ENCODE data around the gene KCTD15.
A peak's percentile ranks its signal among the peaks of the same experiment; 100 is the strongest.
"Not testable (repeated sequence)": the region's sequence is repeated elsewhere in the genome, so short reads cannot be mapped to it uniquely, and the experiment has no call there.

Gene KCTD15

GRCh38 chr19:33815380-33816340 is 19.0 kb downstream of the KCTD15 start:
- peak; percentile 40 for DNase-seq

DNA sequence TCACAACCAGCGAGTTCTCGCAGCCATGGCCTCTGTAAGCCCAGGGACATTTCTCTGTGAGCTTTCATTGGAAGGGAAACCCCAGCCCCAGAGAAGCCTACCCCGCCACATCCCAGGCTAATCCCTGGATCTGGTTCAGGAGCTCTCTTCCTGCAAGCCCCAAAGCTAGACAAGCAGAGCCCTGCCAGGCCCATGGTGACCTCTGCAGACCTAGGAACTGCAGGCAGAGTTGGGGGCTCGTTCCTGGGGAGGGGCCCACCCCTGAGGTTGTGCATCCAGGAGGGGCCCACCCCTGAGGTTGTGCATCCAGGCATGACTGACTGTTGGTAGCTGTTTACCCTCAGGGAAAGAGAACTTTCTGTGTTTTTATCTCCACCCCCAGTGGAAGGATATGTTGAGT is 21.7 kb downstream of the KCTD15 start:
- DNase-seq, result no peak

DNA sequence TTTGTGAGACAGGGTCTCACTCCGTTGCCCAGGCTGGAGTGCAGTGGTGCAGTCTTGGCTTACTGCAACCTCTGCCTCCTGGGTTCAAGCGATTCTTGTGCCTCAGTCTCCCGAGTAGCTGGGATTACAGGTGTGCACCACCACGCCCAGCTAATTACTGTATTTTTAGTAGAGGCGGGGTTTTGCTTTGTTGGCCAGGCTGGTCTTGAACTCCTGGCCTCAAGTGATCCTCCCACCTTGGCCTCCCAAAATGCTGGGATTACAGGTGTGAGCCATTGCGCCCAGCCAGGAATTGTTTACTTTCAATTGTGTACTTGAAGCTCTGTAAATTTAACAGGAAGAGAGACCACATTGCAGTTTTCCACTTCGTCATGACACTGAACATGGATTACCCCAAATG is 22.4 kb downstream of the KCTD15 start:
- DNase-seq, result not testable (repeated sequence)

GRCh38 chr19:33819506-33819879 is 22.8 kb downstream of the KCTD15 start:
- DNase-seq, result no peak

- DNase-seq, result peak; percentile 74
Observed at GRCh38 chr19:33819880-33820781, 23.5 kb downstream of the KCTD15 start.

- no peak for DNase-seq
Observed at GRCh38 chr19:33821871-33822270, 25.2 kb downstream of the KCTD15 start.

GRCh38 chr19:33823341-33823740 is 26.7 kb downstream of the KCTD15 start:
- no peak for DNase-seq

GRCh38 chr19:33825556-33825955 is 28.9 kb downstream of the KCTD15 start:
- no peak for DNase-seq

- no peak for DNase-seq
Observed at GRCh38 chr19:33826521-33826920, 29.9 kb downstream of the KCTD15 start.

DNA sequence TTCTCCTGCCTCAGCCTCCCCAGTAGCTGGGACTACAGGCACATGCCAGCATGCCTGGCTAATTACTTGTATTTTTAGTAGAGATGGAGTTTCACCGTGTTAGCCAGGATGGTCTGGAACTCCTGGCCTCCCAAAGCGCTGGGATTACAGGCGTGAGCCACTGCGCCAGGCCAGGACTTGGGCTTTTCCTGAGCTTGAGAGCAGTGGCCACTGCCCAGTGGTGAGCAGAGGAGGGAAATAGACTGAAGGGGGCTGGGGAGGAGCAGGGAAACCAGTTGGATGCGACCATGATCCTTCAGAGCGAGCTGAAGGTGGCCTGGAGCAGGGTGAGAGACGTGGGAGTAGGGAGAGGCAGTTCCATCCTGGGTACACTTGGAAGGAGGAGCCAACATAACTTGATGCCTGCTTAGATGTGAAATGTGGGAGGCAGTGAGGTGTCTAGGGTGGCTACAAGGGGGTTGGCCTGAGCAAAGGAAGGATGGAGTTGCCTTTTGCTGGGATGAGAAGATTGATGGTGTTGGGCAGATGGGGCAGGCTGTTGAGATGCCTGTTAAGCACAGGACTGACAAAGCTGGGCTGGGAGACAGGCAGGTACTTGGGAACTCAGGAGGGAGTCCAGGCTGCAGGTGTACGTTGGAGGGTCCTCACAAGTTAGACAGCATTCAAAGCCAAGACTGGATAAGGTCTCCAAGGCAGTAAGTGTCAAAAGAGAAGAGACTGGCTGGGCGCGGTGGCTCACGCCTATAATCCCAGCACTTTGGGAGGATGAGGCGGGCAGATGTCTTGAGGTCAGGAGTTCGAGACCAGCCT is 31.8 kb downstream of the KCTD15 start:
- DNase-seq, result no peak

DNA sequence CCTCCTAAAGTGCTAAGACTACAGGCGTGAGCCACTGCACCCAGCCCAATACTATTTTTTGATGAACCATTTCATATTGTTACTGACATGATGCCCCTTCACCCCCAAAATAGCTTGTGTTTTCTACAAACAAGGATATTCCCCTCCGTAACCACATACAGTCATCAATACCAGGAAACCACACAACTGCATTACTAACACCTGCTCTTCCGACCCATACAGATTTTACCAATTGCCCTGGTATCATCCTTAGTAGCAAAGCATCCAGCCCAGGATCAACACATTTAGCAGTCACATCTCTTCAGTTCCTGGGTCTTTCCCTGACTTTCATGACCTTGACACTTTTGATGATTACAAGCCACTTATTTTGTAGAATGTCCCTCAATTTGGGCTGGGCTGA is 33.6 kb downstream of the KCTD15 start:
- no peak for DNase-seq

- DNase-seq, result no peak
Observed at GRCh38 chr19:33831825-33832224, 35.2 kb downstream of the KCTD15 start.

DNA sequence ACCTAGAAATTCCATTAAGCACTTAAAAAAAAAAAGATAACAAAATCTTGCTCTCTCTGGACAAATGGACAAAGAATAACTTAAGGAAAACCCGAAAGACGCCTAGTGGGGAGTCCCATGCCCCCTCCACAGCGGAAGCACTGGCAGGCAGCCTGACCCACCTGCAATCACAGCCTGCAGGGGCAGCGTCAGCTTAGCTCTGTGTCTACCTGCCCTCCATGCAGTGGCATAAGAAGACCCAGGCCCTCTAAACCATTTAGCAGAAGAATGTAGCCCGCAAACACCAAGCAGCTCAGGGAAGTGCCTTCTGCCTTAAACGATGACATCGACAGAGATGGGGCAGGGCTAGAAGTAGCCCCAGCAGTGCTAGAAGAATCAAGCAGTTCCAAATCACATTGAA is 36.0 kb downstream of the KCTD15 start:
- DNase-seq, result no peak

GRCh38 chr19:33840382-33840781 is 43.7 kb downstream of the KCTD15 start:
- no peak for DNase-seq

- DNase-seq, result no peak
Observed at GRCh38 chr19:33840783-33841182, 44.1 kb downstream of the KCTD15 start.

DNA sequence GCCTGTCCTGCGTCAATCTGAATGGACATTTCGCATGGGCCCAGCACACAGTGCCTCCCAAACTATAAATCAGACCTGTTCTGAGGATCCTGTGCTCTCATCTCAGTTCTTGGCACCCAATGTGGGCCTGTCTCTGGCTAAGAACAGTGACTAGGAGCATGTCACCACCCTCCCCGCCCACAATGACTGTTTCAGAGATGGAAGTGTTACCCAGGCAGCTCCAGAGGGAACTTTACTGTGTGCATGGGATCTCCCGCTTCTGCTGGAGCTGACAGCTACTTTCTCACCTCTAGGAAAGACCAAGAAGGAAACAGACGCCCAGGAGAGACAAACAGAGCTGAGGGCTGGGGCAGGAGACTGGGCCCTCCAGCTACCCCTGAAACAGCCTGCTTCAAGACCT is 45.0 kb downstream of the KCTD15 start:
- DNase-seq, result no peak

- DNase-seq, result no peak
Observed at GRCh38 chr19:33844478-33844877, 47.8 kb downstream of the KCTD15 start.

DNA sequence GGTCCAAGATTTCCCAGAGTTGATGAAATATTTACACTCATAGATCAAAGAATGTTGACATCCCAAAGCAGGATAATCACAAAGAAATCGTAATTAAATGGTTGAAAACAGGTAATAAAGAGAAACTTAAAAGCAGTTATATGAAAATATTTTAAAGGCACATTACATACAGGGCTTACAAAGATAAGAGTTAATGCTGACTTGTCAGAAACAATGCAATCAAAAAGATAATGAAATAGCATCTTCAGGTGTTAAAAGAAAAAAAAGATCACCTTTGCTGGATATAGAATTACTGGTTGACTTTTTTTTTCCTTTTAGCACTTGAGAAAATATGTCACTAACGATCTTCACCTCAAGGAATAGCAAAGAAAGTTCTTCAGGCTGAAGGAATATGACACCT is 48.8 kb downstream of the KCTD15 start:
- DNase-seq, result no peak

DNA sequence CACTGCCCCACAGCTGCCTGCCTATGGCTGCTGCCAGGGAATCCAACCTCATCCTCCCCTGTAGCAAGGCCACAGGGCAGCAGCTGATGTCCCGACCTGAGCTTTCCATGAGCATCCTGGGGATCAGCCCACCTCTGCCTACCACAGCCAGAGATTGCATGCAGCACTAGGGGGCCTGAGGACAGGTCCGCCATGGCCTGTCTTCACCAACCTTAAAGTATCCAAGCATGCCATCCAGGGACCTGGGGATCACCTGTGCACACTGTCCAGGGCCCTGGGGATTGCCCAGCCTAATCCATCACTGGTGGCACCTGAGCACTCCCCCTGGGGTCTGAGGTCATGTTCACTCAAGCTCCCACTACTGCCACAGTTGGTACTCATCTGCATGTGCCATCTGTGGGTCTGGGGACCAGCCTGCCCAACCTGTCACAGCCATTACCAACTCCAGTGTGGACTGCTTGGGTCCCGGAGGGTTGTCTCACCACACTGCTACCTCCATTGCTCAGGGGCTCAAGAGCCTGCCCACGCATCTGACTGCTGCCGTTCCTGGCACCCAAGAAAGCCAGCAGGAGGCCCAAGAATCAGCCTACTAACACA is 53.0 kb downstream of the KCTD15 start:
- DNase-seq, result no peak

GRCh38 chr19:33859016-33859415 is 62.3 kb downstream of the KCTD15 start:
- DNase-seq, result no peak

DNA sequence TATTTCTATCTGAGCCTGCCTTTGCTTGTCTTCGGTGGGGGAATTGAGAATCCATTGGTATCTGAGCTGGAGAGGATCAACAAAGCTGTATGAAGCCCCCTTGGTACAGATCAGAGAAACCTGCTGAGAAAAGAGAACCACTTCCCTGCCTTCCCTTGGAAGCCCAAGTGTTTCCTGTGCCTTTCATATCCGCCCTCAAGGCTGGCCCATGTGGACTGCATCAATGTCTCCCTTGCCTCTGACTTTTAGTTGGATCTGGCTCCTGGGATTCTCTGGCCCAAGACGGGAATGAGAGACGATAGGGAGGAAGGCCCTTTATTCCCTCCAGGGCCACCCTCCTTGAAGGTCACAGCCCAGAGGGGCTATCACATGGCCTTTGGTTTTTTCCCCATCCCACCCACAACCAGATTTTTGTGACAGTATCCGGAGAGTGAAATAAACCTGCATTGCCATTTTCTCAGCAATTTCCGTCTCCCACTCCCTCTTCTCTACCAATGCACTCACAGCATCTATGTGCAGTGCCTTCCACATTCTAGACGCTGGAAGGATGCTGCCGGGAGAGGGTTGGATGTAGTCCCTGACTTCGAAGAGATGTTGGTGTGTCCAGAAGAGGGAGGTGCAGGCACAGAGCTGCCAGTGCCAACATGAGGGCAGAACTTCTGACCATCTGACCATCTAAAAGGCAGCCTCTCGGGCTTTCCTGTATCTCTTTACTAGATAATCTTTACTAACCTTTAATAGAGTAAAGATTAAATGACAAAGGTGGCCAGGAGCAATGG is 63.8 kb downstream of the KCTD15 start:
- no peak for DNase-seq

DNA sequence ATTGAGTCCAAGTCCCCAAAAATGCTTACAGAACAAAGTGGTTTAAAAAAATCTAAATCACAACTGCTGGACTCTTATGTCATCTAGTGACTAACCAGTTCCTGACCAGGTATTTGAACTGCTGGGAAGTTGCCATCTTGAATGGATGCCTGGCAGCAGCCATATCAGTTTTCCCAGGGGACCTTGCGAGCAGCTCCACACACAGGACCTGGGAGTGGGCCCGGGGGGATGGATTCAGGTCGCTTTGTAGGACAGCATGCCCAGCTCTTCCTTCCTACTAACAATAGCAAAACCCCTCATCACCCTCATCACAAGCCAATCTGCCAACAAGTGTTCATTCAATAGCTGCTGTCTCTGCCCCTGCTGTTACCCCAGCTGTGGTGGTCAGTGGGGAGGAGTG is 65.3 kb downstream of the KCTD15 start:
- DNase-seq, result no peak
